ENCODE measurements around the gene MVP. TPM values are rescaled to one million over a fixed set of nuclear protein-coding genes. Genes with fewer than 3 reads are reported as not detected.
"Not testable (repeated sequence)": the region's sequence is repeated elsewhere in the genome, so short reads cannot be mapped to it uniquely, and the experiment has no call there.

The MVP gene
- total RNA-seq, 1 donor: 273 TPM

- H3K27ac ChIP-seq (ENCODE audit: low read depth, low read length): peak overlapping the region; percentile 59
- peaks cover 55% of the 10 kb centered on the region for H4K20me1 ChIP-seq (ENCODE audit: insufficient read depth, low read length)
- H3K9me3 ChIP-seq (ENCODE audit: low read depth, low read length): no peaks in the 10 kb centered on the region
- H3K27me3 ChIP-seq (ENCODE audit: insufficient read depth, low read length): no peaks in the 10 kb centered on the region
- H3K4me1 ChIP-seq (ENCODE audit: insufficient read depth, low read length): peaks cover 65% of the 10 kb centered on the region
- peak overlapping the region; percentile 46 for H3K4me3 ChIP-seq (ENCODE audit: insufficient read depth, low read length)
- H2AFZ ChIP-seq (ENCODE audit: low read length): no peak overlapping the region
- H3K4me2 ChIP-seq (ENCODE audit: insufficient read depth, low read length): peak overlapping the region; percentile 76
- H3K36me3 ChIP-seq (ENCODE audit: insufficient read depth, low read length): peaks cover 9% of the 10 kb centered on the region
- peak; percentile 94 for DNase-seq (ENCODE audit: insufficient read length, low spot score, missing footprints)
- TF ChIP-seq CTCF (IDR thresholded peaks at IDR 0.05; ENCODE audit: extremely low read depth, low read depth, low read length): no peak
- peaks cover 93% of the 10 kb centered on the region for H3K79me2 ChIP-seq (ENCODE audit: insufficient read depth, low read length)
Measured at GRCh38 chr16:29825145-29826044, 5.1 kb downstream of the MVP start.

- no peaks in the 10 kb centered on the region for H3K9me3 ChIP-seq (ENCODE audit: low read depth, low read length)
- peaks cover 55% of the 10 kb centered on the region for H4K20me1 ChIP-seq (ENCODE audit: insufficient read depth, low read length)
- TF ChIP-seq CTCF (IDR thresholded peaks at IDR 0.05; ENCODE audit: extremely low read depth, low read depth, low read length): no peak
- peaks cover 59% of the 10 kb centered on the region for H3K4me1 ChIP-seq (ENCODE audit: insufficient read depth, low read length)
- DNase-seq (ENCODE audit: insufficient read length, low spot score, missing footprints): no peak
- H3K27ac ChIP-seq (ENCODE audit: low read depth, low read length): peak overlapping the region; percentile 59
- H3K36me3 ChIP-seq (ENCODE audit: insufficient read depth, low read length): peaks cover 17% of the 10 kb centered on the region
- peaks cover 91% of the 10 kb centered on the region for H3K79me2 ChIP-seq (ENCODE audit: insufficient read depth, low read length)
- H2AFZ ChIP-seq (ENCODE audit: low read length): no peak overlapping the region
- no peak overlapping the region for H3K4me3 ChIP-seq (ENCODE audit: insufficient read depth, low read length)
- no peaks in the 10 kb centered on the region for H3K27me3 ChIP-seq (ENCODE audit: insufficient read depth, low read length)
- H3K4me2 ChIP-seq (ENCODE audit: insufficient read depth, low read length): peak overlapping the region; percentile 76
Measured at GRCh38 chr16:29826342-29826695, 6.1 kb downstream of the MVP start.

- Histone ChIP-seq H3K79me2 (ENCODE audit: insufficient read depth, low read length) (peaks cover 68% of the 10 kb centered on the region), H3K27ac (ENCODE audit: low read depth, low read length) (no peak overlapping the region), H3K4me3 (ENCODE audit: insufficient read depth, low read length) (no peak overlapping the region), H2AFZ (ENCODE audit: low read length) (no peak overlapping the region), H3K9me3 (ENCODE audit: low read depth, low read length) (no peaks in the 10 kb centered on the region), H3K27me3 (ENCODE audit: insufficient read depth, low read length) (no peaks in the 10 kb centered on the region), H3K4me2 (ENCODE audit: insufficient read depth, low read length) (no peak overlapping the region), H3K36me3 (ENCODE audit: insufficient read depth, low read length) (peaks cover 51% of the 10 kb centered on the region), H4K20me1 (ENCODE audit: insufficient read depth, low read length) (peaks cover 55% of the 10 kb centered on the region), H3K4me1 (ENCODE audit: insufficient read depth, low read length) (peaks cover 16% of the 10 kb centered on the region)
- no peak for TF ChIP-seq CTCF (IDR thresholded peaks at IDR 0.05; ENCODE audit: extremely low read depth, low read depth, low read length)
- DNase-seq (ENCODE audit: insufficient read length, low spot score, missing footprints): peak; percentile 13
Measured at GRCh38 chr16:29830774-29831173, 10.5 kb downstream of the MVP start.

- no peak for TF ChIP-seq CTCF (IDR thresholded peaks at IDR 0.05; ENCODE audit: extremely low read depth, low read depth, low read length)
Measured at GRCh38 chr16:29831490-29831889, 11.2 kb downstream of the MVP start.

GRCh38 chr16:29833219-29833618 is 13.0 kb downstream of the MVP start:
- DNase-seq (ENCODE audit: insufficient read length, low spot score, missing footprints); H3K27ac ChIP-seq (ENCODE audit: low read depth, low read length); H3K9me3 ChIP-seq (ENCODE audit: low read depth, low read length); H3K4me1 ChIP-seq (ENCODE audit: insufficient read depth, low read length); H3K4me2 ChIP-seq (ENCODE audit: insufficient read depth, low read length); H3K27me3 ChIP-seq (ENCODE audit: insufficient read depth, low read length); H2AFZ ChIP-seq (ENCODE audit: low read length); H3K4me3 ChIP-seq (ENCODE audit: insufficient read depth, low read length): not testable (repeated sequence)
- H3K79me2 ChIP-seq (ENCODE audit: insufficient read depth, low read length): peaks cover 50% of the 10 kb centered on the region
- H3K36me3 ChIP-seq (ENCODE audit: insufficient read depth, low read length): peaks cover 73% of the 10 kb centered on the region
- peaks cover 46% of the 10 kb centered on the region for H4K20me1 ChIP-seq (ENCODE audit: insufficient read depth, low read length)

More at GRCh38 chr16:29831490-29831889, 11.2 kb downstream of the MVP start:
- Histone ChIP-seq H2AFZ (ENCODE audit: low read length) (no peak overlapping the region), H3K36me3 (ENCODE audit: insufficient read depth, low read length) (peaks cover 56% of the 10 kb centered on the region), H3K27me3 (ENCODE audit: insufficient read depth, low read length) (no peaks in the 10 kb centered on the region), H3K9me3 (ENCODE audit: low read depth, low read length) (no peaks in the 10 kb centered on the region), H3K4me2 (ENCODE audit: insufficient read depth, low read length) (no peak overlapping the region), H4K20me1 (ENCODE audit: insufficient read depth, low read length) (peaks cover 52% of the 10 kb centered on the region), H3K4me1 (ENCODE audit: insufficient read depth, low read length) (peaks cover 10% of the 10 kb centered on the region), H3K27ac (ENCODE audit: low read depth, low read length) (no peak overlapping the region), H3K79me2 (ENCODE audit: insufficient read depth, low read length) (peaks cover 61% of the 10 kb centered on the region), H3K4me3 (ENCODE audit: insufficient read depth, low read length) (no peak overlapping the region)
- DNase-seq (ENCODE audit: insufficient read length, low spot score, missing footprints): peak; percentile 35
